Stimulated activated CD8-positive, alpha-beta memory T cell treated with anti-CD3 and anti-CD28 coated beads, Interleukin-2, amount 100 ng/mL, for 48 hours (primary cell): ENCODE data around the gene C14orf93.

Source experiments
- DNase-seq, 2 donors: peaks; one replicate each; pipeline ENCODE4 v3.0.0-alpha.2; 2020; ENCODE audit warnings: low read depth in 2 of 2

The C14orf93 gene

DNA sequence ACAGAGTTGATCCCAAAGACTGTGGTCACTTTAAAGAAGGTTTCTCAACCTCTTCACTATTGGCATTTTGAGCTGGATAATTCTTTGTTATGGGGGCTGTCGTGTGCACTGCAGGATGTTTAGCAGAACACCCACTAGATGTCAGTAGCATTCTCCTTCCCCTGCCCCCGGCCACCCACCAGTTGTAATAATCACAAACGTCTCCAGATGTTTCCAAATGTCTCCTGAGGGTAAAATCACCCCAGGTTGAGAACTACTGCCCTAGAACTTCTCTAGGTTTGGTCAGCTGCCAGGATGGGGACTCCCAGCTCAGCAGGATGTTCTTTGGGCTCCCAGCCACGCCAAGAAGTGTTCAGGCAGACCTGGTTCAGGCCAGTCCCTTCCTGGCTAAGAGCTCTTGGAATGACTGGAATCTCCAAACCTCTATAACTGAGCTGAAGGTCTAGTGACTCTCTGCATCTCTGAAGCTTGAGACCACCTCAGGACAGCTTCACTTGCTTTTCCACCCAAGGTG, 15.1 kb downstream of the C14orf93 start:
- no peak for DNase-seq

DNA sequence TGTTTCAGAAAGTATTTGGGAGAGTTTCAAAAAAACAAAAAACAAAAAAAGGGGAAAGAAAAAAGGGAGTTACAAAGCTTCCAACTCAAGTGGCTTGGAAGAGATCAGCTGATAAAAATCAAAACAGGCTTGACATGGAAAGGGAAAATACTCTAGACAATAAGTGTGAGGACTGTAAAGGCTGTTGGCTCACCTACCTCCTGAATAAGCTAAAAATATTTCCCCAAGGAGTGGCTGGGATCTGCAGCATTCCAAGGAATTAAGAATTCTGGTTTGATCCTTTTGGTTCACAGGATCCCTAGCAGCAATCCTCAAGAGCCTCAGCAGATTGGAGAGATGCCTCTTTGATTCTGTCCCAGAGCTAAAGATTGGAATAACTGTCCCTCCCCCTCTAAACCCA, 16.4 kb downstream of the C14orf93 start:
- DNase-seq = no peak

- DNase-seq = no peak
These were observed 18.1 kb downstream of the C14orf93 start for GRCh38 chr14:22991852-22992251.

DNA sequence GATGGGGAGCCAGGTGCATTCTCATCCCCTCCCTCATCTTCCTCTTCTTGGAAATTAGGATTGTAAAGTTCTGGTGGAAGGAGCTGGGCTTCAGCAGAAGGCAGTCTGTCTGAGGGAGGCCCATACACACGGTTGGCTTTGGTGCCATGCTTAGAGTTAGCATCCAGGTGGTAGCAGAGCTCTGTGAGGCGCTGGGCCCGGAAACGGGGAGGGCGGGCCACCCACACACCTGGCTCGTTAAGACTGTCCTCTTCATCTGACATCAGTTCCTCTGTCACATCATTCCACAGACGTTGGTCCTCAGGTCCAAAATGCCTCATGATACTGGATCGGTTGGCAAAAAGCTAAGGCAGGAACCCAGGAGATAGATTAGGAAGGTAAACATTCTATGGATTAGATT, 22.7 kb downstream of the C14orf93 start:
- DNase-seq = no peak

DNA sequence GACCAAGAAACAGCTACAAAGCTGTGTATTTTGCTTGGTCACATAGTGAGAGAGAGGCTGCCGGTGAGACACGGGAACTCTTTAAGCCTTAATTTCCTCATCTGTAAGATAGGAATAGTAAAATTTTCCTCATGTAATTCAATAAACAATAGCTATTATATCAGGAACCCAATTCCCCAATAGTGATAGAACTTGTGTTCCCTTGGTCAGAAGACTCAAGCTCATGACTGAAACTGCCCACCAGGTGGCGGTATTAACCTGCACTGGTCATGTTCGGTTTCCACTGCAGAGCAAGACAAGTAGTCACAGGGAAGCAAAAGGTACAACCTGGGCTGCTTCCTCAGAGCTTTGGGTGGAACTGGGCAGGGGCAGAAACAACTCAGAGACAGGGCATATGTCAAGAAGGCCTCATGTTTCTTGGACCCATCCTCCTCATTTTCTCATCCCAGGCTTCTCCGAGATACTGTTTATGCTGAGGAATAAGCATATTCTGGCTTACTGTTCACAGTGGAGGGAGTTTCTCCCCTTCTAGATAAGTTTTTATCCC, 23.4 kb downstream of the C14orf93 start:
- peak; percentile 79 to 83 for DNase-seq

- no peak for DNase-seq
These were observed 23.9 kb downstream of the C14orf93 start for GRCh38 chr14:22985894-22986507.

DNA sequence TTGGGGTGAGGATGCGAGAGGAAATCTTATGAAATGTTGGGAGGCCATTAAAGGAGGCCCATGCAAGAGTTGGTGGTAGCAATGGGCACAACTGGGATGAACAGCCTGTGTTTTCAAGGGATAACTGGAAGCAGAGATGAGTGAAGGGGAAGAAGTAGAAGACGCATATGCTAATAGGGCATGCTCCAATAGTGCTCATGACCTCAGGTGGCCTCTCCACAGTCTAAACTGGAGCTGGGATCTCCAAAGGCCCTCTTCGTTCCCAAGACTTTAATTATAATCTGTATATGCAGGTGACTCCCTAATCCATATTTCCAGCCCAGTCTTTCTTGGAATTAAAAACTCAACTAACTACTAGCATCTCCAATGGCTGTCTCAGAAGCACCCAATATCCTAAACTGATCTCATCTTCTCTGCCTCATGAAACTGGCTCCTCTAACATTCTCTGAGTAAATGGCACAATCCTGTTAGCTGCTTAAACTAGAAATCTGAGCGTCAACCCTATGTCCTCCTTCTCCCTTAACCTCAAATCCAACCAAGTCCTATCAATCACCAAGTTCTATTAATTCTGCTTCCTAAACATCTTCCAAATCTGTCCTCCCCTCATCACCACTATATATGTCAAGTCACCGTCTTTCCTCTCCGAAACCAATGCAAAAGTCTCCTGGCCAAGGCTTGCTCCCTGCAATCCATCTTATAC, 24.8 kb downstream of the C14orf93 start:
- no peak for DNase-seq

GRCh38 chr14:22982477-22983245, 27.3 kb downstream of the C14orf93 start, which contains the start of gene AJUBA:
AJUBA (minus strand) TSS chr14:22982551; CDS start chr14:22982266, 285 bp downstream.
- DNase-seq = peak; percentile 48 to 61

- DNase-seq = no peak
These were observed 28.0 kb downstream of the C14orf93 start for GRCh38 chr14:22981876-22982476.

- DNase-seq = no peak
These were observed 28.7 kb downstream of the C14orf93 start for GRCh38 chr14:22981090-22981875.

- no peak for DNase-seq
These were observed 29.3 kb downstream of the C14orf93 start for GRCh38 chr14:22980672-22981089.

GRCh38 chr14:22979748-22980392, 30.1 kb downstream of the C14orf93 start:
- no peak for DNase-seq

DNA sequence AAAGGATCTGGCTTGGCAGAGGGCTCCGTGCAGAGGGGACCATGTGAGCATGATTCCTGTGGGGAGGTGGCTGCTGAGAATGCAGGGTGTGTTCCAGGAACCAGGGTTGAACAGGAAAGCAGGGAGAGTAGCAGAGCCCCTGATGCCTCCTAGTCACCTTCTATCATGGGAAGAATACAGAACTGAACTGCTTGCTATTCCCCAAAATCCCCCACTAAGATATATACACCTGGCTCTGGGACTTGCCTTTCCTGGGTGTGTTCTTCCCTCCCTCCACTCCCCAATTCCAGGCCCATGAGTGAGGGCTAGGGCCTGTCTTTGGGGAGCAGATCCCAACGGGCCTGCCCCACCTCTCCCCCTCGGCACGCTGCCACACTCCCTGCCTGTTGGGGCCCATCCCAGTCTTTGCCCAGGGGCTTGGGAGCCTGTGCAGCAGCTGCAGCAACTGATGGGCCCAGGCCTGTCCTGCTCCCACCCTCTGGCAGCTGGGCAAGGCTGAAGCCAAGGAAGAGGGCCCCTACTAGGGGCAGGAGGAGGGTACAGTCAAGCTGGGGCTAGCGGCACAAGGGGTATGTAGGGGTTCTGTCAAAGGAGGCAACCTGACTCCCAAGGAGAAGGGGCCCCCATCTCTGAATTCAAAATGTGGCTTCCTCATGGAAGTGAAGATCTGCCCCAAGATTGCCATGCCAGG, 30.8 kb downstream of the C14orf93 start:
- no peak for DNase-seq

DNA sequence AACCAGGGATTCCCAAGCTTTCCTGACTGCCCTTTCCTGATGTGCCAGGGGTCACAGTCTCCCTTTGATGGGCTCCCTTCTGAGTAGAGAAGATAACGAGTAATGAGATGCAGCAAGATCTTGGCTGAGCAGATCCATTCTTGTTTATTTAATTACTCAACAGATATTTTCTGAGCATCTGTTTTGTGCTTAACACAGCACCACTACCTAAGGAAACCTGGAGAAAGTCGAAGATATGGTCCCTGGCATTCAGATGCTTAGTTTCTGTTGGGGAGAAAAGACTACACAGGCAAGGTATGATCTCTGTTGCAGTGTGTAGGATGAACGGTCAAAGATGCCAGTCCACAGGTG, 31.5 kb downstream of the C14orf93 start:
- DNase-seq = no peak

DNA sequence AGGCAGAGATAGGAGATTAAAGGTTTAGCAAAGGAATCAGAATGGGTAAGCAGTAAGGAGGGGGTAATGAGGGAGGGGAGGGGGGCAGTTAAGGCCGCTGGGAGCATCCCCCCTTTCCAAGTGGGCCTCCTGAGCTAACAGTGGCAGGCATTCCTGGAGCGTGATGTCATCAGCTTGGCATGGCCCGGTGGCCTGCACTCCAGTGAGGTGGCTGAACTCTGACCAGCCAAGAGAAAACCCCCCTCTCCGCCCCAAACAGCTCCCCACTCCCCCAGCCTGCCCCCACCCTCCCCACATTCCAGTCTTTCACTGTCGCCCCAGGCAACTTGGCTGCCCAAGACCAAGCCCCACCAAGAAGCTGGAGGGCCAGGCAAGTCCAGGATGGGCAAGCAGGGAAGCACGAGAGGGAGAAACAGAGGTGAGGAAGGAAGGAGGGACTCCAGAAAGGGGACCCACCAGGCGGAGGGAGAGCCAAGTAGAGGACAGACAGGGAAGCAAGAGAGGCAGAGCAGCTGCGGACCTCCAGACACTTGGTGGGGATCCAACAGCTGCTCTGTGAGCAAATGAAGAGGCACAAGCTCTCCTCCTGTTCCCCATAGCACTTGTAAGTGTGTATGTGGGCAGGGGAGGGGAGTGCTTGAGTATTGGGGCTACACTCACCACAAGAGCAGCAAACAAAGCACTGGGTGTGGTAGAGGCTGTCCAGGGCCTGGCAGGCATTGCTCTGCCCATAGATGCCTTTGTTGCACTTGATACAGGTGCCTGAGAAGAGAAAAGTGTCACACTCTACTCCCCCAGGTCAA, 32.1 kb downstream of the C14orf93 start:
- no peak for DNase-seq

DNA sequence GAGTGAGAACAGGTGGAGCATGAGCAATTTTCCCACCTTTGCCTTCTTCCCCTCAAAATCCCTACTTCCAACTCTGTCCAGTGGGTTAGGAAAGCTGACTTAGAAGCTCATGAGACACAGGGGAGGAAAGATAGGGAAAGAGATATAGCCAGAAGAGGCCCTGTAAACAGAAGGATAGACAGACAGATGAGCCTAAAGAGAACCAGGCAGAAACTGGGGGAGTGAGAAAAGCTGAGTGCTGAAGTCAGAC, 32.6 kb downstream of the C14orf93 start:
- DNase-seq = no peak

DNA sequence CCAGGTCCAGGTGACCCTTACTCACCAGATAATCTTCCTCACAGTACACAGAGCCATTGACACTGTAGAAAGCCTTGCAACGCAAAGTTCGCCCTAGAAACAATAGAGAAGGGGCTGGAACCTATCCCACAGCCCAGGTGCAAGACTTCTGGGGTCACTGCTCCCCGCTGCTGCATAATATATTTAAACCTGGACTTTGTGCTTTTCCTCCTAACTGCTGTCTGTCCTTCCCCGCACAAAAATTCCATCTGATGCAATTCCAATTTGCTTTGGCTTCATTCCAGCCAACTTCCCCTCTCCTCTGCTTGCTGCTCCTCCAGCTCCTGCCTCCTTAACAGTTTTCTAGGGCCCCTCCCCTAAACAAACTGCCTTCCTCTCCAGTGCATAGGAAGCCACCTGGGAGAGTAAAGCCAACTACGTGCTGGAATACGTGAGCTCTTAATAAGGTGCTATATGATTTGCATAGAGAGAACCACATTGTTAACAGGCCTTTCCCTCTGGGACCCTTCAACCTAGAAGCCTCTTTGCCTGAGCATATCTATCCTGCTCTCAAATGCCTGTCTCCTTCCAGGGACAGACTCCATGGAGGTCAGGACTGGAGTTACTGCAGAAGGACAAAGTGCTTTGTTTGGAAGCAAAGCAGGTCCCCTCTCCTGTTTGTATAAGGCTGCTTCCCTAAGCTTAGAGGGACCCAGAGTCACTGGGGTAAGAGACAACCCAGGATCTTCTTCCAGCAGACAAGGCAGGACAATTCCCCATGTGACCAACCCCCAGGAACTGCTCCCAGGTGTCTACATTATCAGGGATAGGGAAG, 33.1 kb downstream of the C14orf93 start:
- DNase-seq = no peak

DNA sequence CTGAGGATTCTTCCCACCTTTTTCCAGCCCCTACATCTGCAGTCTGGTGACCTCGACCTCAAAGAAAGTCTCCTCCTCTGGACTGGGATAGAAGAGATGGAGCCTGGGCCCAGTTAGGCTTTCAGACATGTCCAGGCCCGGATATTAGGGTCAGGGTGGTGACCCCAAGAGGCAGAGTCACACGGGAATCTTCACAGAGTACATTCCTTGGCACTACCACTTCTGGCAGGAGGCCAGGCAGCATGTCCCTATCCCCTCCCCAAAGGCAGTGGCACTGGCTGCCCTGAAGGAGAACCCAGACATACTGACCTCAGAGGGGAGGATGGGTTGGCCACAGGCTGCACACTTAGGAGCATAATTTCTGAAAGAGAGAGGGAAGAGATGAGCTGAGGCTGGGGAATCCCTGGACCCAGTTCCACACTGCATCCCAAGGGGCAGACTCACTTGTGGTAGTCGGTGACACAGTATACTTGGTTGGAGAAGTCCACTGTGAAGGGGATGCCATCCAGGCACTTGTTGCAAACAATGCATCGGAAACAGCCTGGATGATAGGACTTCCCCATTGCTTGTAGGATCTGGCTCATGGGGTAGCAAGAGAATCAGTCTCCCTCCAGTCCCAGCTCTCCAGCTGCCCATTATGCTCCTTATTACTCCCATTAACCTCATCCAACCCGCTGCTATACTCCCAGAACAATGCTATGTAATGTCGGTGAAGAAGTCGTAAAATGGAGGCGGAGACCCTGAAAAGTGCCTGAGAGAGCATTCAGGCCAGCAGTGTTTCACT, 35.2 kb downstream of the C14orf93 start:
- no peak for DNase-seq
